HG03097 (cell line): ENCODE measurements around the gene MKRN2OS.

Source experiments
- ATAC-seq: cut with Tn5 transposase; IDR thresholded peaks from one replicate; pipeline ENCODE4 v1.9.1; 2021; ENCODE audit not compliant: unreplicated experiment, low FRiP score

The MKRN2OS gene

GRCh38 chr3:12516873-12517272 lies 28.4 kb downstream of the MKRN2OS start:
- ATAC-seq, result no peak

- ATAC-seq, result no peak
These were observed 29.7 kb downstream of the MKRN2OS start for GRCh38 chr3:12515631-12516030.

- ATAC-seq, result no peak
These were observed 31.4 kb downstream of the MKRN2OS start for GRCh38 chr3:12513694-12514446.

- no peak for ATAC-seq
These were observed 32.7 kb downstream of the MKRN2OS start for GRCh38 chr3:12512534-12513118.

- ATAC-seq, result no peak
These were observed 35.8 kb downstream of the MKRN2OS start for GRCh38 chr3:12509466-12509865.

GRCh38 chr3:12508291-12508700 lies 37.0 kb downstream of the MKRN2OS start:
- no peak for ATAC-seq

GRCh38 chr3:12507591-12508281 lies 37.6 kb downstream of the MKRN2OS start:
- no peak for ATAC-seq

GRCh38 chr3:12506201-12506709 lies 39.0 kb downstream of the MKRN2OS start:
- ATAC-seq, result no peak

- ATAC-seq, result no peak
These were observed 42.0 kb downstream of the MKRN2OS start for GRCh38 chr3:12503126-12503957.

GRCh38 chr3:12501360-12502020 lies 43.8 kb downstream of the MKRN2OS start:
- no peak for ATAC-seq

- ATAC-seq, result no peak
These were observed 45.8 kb downstream of the MKRN2OS start for GRCh38 chr3:12499474-12499873.

- no peak for ATAC-seq
These were observed 48.9 kb downstream of the MKRN2OS start for GRCh38 chr3:12496453-12496761.

GRCh38 chr3:12495749-12496452 lies 49.4 kb downstream of the MKRN2OS start:
- ATAC-seq, result no peak

GRCh38 chr3:12490547-12490946 lies 54.8 kb downstream of the MKRN2OS start:
- no peak for ATAC-seq

GRCh38 chr3:12489832-12490231 lies 55.5 kb downstream of the MKRN2OS start:
- no peak for ATAC-seq
